Inferior parietal cortex (tissue), 1 donor: ENCODE measurements around the gene KDM7A.

Experiments used
- DNase-seq: peaks from one replicate; pipeline ENCODE4 v3.0.0-alpha.2; 2016; ENCODE audit errors: extremely low spot score

KDM7A gene

DNA sequence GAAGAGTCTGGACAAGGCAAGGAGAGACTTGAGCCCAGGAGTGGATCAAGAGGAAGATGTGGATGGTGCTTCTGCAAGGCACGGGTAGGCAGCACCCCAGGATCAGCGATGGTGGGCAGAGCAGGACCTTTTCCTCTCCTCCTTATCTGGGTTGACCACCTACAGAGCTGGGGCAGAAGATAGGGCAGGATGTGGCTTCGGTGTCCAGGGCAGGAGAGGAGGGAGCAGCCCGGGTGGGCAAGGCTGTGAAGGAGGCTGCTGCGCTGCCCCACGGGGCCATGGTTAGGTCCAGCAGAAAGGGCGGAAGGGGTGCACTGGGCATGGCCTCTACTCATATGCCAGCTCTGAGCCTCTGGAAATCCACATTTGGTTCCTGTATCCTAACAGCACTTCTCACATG, 94.0 kb downstream of the KDM7A start:
- no peak for DNase-seq

DNA sequence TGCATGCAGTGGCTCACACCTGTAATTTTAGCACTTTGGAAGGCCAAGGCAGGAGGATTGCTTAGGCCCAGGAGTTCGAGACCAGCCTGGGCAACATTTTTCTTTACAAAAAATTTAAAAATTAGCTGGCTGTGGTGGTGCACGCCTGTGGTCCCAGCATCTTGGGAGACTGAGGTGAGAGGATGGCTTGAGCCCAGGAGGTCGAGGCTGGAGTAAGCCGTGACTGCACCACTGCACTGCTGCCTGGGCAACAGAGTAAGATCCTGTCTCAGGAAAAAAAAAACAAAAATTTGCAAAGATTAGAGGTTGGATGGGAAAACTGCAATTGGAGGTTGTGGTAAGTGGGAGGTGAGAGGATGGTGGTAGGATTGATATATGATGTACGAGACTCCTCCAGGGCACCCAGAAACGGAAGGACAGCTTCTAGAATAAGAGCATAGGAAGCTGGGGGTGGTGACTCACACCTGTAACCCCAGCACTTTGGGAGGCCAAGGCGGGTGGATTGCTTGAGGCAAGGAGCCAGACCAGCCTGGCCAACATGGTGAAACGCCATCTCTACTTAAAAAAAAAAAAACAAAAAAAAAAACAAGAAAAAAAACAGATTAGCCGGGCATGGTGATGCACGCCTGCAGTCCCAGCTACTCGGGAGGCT, 94.9 kb downstream of the KDM7A start:
- no peak for DNase-seq

DNA sequence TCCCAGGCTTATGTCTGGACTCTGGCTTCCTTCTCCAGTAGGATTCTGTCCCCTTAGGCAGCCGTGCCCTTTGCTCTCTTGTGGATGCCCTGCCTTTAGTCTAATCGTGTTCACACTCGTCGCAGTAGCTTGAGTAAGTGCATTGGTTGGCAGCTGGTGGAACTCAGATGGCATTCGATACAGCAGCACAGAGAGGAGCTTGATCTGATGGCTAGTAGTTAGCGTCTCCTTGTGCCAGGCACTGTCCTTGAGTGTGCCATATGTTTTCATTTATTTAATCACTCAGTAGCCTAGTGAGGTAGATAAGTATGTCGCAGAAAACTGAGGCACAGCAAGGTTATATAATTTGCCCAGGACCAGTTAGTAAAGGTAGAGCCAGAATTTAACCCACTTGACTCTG, 95.9 kb downstream of the KDM7A start:
- DNase-seq: no peak

DNA sequence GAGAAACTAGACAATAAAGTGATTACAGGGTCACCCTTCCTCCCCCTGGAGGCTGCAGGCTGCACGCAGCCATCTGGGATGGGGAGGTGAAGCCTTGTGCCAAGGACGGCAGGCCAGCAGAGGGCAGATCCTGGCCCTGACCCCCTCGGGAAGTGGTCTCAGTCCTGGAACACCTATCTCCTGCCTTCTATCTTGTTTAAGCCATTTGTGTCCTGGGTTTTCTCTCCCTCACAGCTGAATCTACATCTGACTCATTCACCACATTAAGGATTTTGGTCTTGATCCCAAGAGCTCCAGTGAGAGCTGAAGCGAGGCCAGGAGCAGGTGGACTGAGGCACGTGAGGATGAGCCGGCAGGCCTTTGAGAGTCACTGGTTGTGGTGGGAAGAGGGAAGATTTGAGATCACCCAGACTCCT, 97.7 kb downstream of the KDM7A start:
- no peak for DNase-seq

DNA sequence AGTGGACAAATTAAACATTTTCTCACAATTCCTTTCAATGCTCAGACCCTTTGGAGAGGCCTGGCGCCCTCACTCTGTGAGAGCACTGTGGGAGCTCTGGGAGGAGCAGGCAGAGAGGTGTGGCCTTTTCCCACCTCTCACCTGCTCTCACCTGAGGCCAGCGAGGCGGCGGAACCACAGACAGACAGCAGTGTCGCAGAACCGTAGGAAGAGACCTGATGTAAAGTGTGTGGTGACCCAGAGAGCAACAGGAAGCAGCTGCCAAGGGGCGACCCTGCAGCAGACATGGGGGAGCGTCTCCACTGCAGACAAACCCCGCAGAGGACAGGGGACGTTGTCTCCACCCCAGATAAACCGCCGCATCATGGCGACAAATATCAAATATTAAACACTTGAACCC, 98.4 kb downstream of the KDM7A start:
- no peak for DNase-seq

DNA sequence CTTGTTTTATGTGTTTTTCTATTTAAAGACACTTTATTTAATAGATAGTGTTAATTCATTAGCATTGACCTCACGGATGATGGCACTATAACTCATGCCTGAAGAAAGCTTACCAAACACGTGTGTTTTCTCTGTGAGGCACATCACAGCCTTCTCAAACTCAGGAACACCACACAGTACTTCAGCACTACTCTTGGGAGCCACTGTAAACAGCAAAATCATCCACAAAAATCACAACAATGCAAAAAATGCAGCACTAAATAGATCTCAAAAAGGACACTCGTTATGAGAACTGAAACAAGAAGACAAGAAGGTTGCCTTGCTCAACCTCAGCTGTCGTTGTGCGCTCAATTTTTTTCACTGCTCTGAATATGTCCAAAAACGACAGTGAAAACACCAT, 102.0 kb downstream of the KDM7A start:
- no peak for DNase-seq

DNA sequence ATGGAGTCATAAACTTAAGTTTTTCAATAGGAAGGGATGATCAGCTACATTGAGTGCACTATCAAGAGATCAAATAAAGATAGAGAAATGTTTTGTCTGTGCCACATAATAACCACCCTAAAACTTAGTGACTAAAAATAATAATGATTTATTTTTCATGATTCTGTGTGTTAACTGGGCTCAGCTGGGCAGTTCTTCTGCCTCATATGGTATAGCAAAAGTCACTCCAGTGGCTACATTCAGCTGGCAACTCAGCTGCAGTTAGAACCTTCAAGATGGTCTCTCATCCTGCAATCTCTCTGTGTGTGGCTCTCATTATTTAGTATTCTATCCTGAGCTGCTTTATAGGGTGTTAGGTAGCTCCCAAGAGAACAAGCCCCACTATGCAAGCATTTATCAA, 106.2 kb downstream of the KDM7A start:
- no peak for DNase-seq

DNA sequence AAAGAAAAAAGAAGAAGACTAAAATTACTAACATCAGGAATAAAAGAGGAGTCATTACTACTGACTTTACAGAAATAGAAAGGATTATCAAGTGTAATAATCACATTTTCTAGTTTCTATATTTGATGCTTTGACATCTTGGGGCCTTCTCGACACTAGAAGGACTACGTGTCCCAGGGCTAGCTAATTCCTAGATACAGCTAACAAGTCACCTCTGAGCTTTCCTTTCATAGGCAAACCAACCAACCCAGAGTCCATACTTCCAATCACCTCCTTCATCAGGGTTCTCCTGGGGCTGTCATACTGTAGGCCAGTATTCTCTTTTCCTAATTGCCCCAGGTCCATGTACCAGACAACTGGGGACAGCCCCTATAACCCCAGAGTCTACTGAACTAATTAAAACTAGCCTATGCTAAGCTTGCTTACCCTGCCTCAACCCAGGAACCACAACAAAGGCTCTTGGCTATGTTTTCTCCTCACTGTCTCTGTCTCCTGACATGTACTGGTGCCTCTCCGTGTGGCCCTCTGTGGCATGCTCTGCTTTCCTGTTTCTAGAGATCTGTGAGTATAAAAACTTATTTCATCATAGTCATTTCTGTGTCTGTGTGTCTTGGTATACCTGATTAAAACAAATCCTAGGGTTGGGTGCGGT, 107.4 kb downstream of the KDM7A start:
- no peak for DNase-seq

DNA sequence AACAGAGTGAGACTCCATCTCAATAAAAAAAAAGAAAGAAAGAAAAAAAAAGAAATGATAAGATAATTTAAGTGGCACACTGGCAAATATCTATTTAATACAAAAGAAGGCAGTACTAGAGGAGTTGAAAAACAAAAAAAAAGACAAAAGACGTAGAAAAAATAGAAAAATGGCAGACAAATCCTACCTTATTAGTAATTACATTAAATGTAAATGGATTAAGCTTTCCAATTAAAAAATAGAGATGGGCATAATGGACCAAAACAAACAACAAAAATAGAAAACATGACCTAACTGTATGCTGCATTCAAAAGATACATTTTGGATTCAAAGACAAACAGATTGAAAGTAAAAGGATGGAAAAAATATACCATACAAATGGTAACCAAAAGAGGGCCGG, 108.8 kb downstream of the KDM7A start:
- no peak for DNase-seq

DNA sequence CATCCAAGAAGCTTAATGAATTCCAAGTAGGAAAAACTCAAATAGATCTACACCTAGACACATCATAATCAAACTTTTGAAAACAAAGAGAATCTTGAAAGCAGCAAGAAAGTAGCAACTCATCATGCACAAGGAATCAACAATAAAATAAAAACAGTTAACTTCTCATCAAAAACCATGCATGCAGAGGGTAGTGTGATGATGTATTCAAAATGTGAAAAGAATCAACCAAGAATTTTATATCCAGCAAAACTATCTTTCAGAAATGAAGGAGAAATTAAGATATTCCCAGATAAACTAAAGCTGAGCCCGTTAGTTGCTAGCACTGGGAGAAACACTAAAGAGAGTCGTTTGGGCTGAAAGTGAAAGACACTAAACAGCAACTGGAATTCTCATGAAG, 109.7 kb downstream of the KDM7A start:
- no peak for DNase-seq

DNA sequence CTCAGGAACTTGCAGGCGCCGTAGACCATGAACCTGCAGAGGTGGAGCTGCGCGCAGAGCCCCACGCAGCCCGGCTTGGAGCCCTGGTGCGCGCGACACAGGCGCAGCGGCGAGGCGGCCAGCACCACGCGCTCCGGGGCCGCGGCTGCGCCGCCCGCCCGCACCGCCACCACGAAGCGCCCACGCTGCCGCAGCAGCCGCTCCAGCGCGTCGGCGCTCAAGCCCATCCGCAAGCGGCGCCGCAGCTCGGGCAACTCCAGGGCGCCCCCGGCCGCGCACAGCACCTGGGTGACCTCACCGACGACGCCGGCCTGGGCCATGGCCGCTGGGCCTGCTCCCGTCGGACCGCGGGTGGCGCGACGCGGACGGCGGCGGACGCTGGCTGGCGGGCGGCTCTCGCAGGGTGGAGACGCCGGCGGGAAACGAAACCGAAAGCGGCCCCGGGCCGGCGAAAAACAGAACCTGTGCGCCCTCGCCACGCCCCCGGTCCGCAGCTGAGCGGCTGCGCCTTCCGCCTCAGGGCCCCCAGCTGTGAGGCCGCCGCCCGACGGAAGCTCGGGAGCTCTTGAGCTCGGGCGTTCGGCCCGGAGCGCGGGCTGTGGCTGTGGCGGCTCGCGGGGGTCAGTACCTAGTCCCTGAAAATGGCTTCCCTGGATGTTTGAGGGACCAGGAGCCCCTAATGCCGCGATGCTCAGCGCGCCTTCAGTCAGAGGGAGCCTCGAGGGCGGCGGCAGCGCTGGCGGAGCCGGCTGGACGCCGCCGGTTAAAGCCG, 114.1 kb downstream of the KDM7A start, which contains the start of gene PARP12:
Gene PARP12 (minus strand): TSS at position 424 of the 772 bp plus-strand sequence. CDS start 104 bp downstream, at position 320.
- peak; percentile 38 for DNase-seq

DNA sequence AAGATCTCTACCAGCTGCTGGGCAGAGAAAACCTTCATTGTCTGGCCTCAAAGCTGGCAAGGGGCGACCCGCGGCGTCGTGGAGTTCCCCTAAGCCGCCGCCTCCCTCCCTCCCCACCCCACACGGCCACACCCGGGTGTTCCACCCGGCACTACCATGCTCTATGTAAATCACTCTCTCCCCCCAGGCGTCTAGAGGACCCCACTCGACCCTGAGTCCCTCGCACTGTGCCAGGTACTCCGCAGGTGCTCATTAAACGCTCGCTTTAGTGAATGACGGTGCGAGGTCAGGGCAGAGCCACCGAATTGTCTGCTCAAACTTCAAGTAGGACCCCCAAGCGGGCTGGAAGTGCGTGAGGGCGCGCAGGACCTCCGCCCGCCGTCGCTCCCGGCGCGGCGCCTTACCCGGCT, 114.7 kb downstream of the KDM7A start:
- no peak for DNase-seq

DNA sequence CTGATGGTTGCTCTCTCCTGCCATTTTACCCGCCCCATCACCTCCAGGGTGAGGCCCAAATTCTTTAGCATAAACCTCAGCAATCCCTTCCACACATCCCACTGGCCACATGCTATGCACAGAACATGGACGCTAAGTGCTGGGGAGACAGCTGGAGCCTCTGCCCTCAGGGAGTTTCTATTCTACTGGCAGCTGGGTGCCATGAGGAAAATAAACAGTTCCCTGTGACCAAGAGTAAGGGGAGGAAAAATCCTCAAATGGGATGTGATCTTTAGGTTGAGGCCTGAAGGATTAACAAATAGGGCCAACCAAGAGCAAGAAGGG, 115.2 kb downstream of the KDM7A start:
- no peak for DNase-seq

DNA sequence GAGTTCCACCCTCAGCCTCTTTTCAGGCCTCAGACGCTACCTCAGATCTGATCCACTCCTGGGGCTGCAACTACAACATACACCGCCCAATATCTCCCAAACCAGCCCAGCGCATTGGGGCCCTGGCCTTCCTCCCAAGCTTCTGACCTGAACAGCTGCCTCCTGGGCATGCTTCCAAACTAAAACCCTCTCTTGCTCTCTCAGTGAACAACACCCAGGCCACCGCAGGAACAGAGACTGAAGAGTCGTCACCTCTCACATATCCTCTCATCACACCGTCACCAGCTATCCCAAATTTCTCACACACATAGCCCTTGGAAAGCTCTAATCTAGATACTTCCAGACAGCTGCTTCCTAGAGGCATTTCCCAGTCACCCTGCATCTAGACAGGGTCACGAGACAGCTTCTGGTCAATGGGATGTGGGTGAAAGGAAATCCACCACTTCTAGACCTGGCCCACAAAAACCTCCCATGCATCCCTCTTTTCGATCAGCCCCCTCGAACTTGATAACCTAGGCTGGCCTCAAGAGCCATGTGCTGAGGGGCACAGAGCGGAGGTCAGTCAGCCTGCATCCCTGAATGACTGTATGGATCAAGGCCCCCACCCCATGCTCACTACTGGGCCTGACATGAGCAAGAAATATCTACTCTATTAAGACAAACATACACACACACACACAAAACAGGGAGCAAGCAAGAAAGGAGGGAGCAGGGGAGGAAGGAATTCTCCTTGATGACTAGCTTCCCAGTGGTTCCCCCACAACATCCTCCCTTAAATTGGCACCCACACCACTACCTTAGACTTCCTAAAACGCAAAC, 115.8 kb downstream of the KDM7A start:
- DNase-seq: peak; percentile 23

DNA sequence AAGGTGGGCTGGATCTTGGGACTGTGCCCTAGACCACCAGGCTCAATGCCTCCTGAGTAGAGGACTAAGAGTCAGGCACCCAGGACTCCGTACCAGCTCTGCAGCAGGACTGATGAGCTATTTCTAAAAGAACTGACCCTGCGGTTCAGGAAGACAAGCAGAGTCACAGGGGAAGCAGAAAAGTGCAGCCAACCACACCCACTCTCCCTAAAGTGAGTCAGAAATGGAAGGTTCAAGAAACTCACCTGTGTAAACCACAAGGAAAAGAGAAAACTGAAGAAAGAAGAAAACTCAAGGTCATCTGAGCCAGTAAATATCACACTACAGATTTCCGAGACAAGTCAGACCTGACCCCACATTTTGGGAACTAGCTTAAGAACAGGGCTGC, 116.5 kb downstream of the KDM7A start:
- no peak for DNase-seq

DNA sequence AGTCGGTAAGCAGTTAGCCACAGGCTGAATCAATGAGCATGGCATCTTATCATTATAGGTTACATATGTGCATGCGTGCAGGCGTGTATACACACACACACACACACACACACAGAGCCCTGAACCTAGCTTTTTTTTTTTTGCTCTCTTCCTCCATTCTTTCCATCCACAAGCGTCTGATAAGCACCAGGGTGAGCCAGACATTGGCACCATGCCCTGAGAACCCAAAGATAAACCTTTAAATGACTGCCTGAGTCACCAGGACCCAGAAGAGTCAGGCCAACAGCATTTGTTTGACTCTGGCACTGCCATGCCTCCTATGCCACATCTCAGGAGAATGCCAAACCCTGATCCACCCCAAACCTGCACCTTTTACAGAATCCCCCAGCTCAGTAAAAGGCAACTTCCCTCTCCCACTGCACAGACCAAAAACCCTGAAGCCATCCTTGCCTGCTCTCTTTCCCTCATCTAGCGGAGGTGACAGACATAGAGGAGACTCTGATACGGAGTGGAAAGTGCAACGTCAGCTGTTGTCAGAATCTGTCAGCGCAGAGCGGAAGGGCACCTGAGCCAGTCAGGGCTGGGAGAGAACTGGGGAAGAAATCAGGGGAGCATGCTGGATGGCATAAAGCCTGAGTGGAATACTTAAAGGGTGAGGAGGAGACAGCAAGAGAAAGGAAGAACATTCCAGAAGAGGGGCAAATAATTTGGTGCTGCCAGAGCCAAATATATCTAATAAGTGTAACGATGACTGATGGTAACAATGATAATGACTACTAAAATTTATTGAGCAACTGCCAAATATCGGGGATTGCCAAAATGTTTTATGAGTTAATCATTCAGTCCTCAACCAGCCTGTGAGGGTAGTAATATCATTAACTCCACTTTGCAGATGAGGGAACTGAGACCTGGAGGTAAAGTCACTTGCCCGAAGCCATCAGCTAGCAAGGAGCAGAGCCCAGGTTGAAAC, 117.2 kb downstream of the KDM7A start:
- DNase-seq: no peak

DNA sequence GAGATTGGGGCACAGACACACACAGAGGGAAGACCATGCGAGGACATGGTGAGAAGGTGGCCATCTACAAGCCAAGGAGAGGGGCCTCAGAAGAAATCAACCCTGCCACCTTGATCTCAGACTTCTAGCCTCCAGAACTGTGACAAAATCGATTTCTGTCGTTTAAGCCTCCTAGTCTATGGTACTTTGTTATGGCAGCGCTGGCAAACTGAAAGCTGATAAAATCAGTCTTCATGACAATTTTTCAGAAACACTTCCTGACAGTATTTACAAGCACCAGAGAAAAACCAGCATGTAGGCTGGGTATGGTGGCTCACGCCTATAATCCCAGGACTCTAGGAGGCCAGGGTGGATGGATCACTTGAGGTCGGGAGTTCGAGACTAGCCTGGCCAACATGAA, 118.3 kb downstream of the KDM7A start:
- no peak for DNase-seq

DNA sequence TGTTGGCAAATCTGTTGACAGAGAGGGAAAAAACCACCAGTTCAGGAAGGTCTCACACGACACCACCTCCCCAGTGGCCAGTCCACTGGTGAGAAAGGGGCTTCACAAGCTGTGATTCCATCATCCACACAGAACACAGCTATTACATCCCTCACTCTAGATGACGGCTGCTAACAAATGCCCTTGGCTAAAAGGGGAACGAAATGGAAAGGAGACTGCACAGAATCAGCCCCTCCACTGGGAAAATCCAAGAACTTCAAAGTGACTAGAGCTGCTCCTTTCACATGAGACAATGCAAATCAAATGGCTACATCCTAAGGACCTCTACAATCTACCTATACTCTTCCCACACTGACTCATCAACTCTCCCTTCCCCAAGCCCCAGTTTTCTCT, 119.6 kb downstream of the KDM7A start:
- no peak for DNase-seq

DNA sequence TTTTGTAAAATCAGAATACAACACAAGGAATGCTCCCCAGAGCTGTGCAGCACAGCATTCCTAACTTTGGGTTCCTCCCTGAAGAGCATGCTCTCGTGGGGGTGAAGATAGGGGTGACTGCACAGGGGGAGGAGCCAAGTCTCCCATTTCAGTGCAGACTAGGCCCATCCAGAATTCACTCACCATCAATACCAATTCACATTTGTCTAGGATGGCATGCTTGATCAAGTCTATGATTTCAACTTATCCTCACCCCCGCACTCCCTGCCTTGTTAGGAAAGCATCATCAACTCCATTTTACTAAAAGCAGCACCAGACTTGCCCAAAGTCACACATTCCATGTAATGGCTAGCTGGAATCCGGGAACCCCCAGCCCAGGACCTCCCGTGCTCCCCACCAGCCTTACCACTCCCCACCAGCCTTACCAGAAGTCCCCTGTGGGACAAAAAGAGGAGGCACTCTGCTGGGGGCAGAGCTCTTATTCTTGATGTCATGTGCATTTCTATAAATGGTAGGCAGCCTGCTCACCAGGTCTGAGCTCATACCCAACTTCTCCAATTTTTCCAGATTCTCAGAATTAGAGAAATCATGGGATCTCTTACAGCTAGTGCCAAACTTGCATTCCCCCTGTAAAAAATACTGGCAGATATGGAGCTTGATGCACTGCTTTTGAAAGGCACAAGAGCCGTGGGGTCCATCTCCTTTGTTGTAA, 120.2 kb downstream of the KDM7A start:
- no peak for DNase-seq

DNA sequence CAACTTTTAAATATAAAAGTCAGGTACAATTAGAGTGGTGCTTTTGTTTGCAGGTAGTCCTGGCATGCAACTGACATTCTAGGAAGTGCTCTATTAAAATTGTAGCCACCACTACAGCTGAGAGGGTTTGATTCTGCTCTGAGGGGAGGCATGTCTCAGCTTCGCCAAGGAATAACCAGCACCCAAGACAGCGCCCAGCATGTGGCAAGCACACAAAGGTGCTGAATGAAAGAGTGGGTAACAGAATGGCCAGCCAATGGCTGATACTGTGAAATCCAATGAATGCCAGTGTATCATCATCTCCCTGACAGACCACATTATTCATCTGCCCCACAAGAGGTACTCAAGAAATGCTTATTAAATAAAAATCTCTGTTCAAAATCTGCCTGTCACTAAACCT, 121.0 kb downstream of the KDM7A start:
- no peak for DNase-seq
